GM13976 (cell line): ENCODE results near the gene GAN.

Experiments
- DNase-seq: peaks from one replicate; pipeline ENCODE4 v3.0.0; 2012; ENCODE audit warnings: low spot score
- CTCF ChIP-seq: IDR thresholded peaks from 2 replicates; pipeline ENCODE4 v1.5.1; 2012; ENCODE audit warnings: borderline replicate concordance, mild to moderate bottlenecking; ENCODE audit not compliant: insufficient read depth; ENCODE audit errors: extremely low read depth, missing control alignments, control extremely low read depth
- in situ Hi-C: fragments of 300-500 bp; cut with MboI; formaldehyde crosslinking; loops from one replicate; pipeline ENCODE4 v1.12.0; 2022; ENCODE audit warnings: low sequenced_read_pairs, mixed read lengths, inconsistent platforms; ENCODE audit not compliant: unreplicated experiment

GAN gene

GRCh38 chr16:81315271-81316175 lies 761 bp downstream of the GAN start:
- DNase-seq = peak; percentile 61
- in situ Hi-C loops = no loop called here

GRCh38 chr16:81316176-81316496 lies 1.4 kb downstream of the GAN start:
- in situ Hi-C loops = no loop called here
- no peak for DNase-seq
- TF ChIP-seq CTCF = no peak

More at GRCh38 chr16:81315271-81316175, 761 bp downstream of the GAN start:
- TF ChIP-seq CTCF = no peak

- no peak for DNase-seq
- no peak for TF ChIP-seq CTCF
- in situ Hi-C loops = no loop called here
Observed at GRCh38 chr16:81318711-81319110, 3.9 kb downstream of the GAN start.

- DNase-seq = no peak
- in situ Hi-C loops = no loop called here
- no peak for TF ChIP-seq CTCF
Observed at GRCh38 chr16:81319221-81319912, 4.6 kb downstream of the GAN start.

- no peak for DNase-seq
- TF ChIP-seq CTCF = no peak
- in situ Hi-C loops = no loop called here
Observed at GRCh38 chr16:81321039-81321438, 6.3 kb downstream of the GAN start.

GRCh38 chr16:81321536-81321935 lies 6.8 kb downstream of the GAN start:
- TF ChIP-seq CTCF = no peak
- DNase-seq = no peak
- in situ Hi-C loops = no loop called here

GRCh38 chr16:81324808-81325207 lies 10.0 kb downstream of the GAN start:
- in situ Hi-C loops = no loop called here
- no peak for DNase-seq
- no peak for TF ChIP-seq CTCF
